Uterus (tissue), 2 donors: ENCODE data around the gene PPP2R2B.

Experiments
- CTCF ChIP-seq, 4 experiments: fragments of 200-600 bp in 2 of 4; fragments of 450-650 bp in 2 of 4; sonication (generic) in 2 of 4; IDR thresholded peaks; one replicate each; pipeline ENCODE4 v1.5.1; 2016 to 2019; ENCODE audit warnings: antibody characterized with exemption in 4 of 4, mild to moderate bottlenecking in 2 of 4, moderate library complexity in 1 of 4
- POLR2A ChIP-seq, 2 donors: fragments of 450-650 bp; IDR thresholded peaks; one replicate each; pipeline ENCODE4 v1.6.1; 2016; ENCODE audit warnings: antibody characterized with exemption in 2 of 2, mild to moderate bottlenecking in 1 of 2, moderate library complexity in 1 of 2

GRCh38 chr5:146680846-146681584 lies 197.5 kb downstream of the PPP2R2B start:
- TF ChIP-seq CTCF (IDR thresholded peaks at IDR 0.05) (no peak), POLR2A (IDR thresholded peaks at IDR 0.05) (no peak)
